Measurements from ENCODE around the gene MBTPS1. TPM values are rescaled to one million over a fixed set of nuclear protein-coding genes. Genes with fewer than 3 reads are reported as not detected.
"Not testable (repeated sequence)": the region's sequence is repeated elsewhere in the genome, so short reads cannot be mapped to it uniquely, and the experiment has no call there.

MBTPS1 gene
- total RNA-seq, 1 donor from 2014 or later: 66.1 TPM

DNA sequence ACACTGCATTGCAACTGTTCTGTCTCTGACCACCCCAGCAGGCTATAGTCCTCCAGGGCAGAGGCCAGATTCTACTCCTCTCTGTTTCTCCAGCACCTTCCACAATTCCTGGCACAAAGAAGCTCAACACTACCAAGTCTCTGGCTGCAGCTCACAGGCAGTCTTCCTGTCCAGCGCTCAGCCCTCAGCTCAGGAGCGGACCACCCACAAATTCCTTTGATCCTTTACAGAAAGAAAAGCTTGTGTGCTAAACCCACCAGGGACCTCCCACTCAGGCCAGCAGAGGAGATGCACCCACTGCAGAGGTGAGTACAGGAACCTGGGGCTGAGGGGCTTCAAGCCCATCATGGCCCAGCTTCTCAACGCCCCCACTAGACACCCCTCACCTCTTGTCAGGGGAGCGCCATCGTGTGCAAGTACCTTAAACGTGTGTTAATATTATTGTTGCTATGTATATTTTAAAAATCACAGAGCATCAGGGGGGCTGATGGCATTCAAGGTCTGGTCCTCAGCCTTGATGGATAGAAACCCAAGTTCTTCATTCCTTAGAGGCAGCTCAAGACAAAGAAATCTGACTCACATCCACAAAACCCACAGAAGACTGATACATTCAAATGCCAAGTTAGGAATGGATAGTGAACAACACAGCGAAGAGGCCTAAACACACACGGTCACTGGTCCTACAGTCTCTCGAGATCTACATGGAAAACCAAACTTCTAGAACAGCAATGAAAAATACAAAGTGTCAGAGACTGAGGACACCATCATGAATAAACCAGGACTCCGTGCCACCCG lies 19.8 kb upstream of the MBTPS1 start:
- no peak for DNase-seq

DNA sequence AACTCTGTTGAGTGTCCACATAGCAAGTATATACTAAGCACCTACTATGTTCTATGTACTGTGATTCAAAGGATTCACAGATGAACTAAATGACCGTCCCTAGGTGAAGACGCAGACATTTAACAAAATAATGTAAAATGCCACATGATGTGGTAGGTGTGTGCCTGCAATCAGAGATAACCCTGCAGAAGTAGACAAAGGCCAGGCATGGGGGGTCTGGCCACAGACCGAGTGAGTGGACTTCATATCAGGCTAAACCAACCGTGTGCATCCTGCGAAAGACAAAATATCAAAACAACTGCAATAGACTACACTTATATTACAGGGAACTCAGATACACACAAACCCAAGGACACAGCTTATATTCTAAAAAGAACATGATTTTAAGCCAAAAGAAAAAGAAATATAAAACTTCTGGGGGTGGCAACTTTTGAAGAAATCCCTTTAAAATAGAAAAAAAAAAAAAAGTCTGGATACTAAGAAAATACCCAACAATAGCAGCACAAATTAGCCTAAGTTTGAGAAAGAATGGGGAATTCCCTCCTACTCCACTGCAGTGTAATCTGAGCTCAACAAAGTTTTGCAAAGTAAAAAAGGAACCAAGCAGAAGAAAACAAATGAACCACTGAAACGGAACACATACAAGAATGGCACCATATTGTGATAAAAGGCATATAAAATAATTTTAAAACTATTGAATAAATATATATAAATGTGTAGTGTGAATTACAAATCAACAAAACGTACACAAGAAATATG lies 16.0 kb upstream of the MBTPS1 start:
- DNase-seq: no peak

DNA sequence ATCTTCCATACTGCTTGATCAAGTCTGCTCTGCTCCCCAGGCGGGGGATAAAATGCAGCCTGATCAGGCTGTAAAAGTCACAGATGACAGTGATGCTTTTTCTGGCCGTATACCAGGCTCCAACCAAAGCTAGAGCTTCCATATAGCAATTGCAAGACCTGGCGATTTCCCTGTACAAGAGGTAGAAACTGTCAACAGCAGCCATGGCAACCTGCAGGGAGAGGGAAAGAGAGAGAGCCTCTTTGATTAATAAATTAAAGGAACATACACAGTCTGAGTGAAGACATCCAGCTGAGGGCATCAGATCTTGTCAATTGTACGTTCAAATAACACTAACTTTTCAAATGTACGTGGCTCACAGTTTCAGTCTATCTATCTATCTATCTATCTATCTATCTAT lies 14.4 kb upstream of the MBTPS1 start:
- DNase-seq: no peak

DNA sequence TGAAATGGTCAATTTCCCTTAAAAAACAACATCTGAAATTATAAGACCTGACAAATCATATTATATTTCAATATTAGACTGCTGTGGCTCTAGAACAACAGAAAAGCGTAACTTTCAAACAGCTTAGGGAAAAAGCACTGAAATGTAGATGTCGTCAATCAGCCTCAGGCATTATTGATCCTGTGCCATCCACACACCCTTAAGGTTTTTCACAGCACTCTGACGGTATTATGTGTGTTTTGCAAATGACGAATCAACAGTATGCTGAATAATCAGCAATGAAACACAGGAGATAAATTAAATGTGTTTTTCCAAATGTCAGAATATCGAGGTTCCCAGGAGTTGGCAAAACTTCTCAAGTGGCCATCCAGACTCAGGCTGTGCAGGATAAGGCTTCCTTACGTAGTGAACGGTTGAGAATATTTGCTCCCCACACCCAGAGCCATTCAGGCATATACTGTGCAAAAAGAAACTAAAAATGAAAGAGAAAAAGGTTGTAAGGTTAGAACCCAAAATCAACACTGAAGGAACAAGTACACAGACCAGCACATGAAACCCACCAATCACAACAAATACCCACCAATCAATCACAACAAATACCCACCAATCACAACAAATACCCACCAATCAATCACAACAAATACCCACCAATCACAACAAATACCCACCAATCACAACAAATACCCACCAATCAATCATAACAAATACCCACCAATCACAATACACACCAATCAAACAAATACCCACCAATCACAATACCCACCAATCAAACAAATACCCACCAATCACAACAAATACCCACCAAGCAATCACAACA lies 7.7 kb upstream of the MBTPS1 start:
- no peak for DNase-seq

DNA sequence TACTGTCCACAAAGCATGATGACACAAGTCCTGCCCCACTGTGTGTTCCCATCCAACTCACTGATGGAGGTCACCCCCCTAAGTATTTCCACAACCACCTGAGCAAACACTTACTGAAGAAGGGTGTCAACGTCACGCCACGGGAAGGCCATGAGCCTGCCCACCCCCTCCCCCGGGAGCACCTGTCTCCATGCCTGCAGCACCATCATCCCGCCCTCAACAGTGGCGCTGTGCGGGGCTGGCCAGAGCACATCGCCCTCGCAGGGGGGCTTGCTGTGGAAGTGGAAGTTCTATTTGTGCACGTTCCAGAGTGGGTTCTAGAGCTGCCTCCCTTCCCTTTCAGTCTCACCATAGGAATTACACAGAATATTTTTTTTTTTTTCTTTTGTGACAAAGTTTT lies 4.3 kb upstream of the MBTPS1 start:
- no peak for DNase-seq

DNA sequence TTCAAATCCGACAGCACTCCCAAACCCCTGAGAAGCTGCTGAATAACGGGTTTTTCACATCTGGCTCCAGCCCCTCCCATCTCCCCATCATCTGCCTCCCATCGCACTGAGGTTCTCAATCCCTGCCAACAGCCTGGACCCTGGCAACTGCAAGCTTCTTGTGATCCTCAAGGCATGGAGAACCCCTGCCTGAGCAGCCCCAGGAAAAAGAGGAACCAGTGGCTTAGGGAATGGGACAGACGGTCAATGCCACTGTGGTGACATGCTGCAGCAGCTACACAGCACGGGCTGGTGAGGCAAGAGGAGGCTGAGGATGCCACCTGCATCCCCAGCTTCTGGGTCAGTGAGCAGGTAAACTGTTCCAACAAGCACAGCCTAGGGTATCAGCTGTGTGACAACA lies 3.3 kb upstream of the MBTPS1 start:
- DNase-seq: no peak

DNA sequence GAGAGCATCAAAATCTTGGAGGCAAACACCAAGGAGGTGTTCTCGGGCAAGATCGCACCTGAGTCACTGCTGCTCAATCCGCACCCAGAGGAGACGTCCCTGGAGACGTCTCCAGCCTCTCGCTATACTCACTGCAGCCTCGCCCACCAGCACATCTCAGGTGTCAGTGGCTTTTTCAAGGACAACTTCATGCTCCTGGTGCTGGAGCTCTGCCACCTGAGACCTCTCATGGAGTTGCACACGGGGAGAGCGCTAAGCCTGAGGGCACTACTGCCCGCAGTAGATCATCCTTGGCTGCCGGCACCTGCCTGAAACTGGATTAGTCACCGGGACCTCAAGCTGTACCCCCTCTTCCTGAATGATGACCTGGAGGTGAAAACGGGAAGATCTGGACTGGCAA lies 2.6 kb upstream of the MBTPS1 start:
- DNase-seq: no peak

DNA sequence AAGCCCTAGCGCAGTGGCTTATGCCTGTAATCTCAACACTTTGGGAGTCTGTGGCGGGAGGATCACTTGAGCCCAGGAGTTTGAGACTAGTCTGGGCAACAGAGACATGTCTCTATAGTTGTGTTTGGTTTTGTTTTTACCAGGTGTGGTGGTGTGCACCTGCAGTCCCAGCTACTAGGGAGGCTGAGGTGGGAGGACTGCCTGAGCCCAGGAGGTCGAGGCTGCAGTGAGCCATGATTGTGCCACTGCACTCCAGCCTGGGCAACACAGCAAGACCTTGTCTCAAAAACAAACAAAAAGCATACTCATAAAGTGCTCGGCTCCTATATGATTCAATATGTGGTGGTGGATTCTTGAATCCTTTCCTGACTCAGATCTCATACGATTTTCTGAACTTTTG lies 1.6 kb upstream of the MBTPS1 start:
- DNase-seq: not testable (repeated sequence)

DNA sequence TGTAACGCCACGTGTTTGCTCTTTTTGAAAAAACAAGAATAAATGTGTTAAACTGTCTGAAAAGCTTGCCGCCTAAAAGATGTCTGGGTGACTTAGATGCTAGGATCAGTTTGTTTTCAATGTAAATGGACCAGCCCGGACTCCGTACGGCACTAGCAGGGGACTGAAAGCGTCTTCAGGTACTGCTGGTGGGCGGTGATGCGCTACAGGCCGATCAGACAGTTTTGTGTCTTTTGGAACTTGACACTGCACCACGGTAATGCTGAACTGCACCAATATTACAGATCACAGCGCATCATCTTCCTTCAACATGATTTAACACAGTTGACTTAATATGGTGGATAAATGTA lies 727 bp upstream of the MBTPS1 start:
- peak; percentile 27 for DNase-seq

DNA sequence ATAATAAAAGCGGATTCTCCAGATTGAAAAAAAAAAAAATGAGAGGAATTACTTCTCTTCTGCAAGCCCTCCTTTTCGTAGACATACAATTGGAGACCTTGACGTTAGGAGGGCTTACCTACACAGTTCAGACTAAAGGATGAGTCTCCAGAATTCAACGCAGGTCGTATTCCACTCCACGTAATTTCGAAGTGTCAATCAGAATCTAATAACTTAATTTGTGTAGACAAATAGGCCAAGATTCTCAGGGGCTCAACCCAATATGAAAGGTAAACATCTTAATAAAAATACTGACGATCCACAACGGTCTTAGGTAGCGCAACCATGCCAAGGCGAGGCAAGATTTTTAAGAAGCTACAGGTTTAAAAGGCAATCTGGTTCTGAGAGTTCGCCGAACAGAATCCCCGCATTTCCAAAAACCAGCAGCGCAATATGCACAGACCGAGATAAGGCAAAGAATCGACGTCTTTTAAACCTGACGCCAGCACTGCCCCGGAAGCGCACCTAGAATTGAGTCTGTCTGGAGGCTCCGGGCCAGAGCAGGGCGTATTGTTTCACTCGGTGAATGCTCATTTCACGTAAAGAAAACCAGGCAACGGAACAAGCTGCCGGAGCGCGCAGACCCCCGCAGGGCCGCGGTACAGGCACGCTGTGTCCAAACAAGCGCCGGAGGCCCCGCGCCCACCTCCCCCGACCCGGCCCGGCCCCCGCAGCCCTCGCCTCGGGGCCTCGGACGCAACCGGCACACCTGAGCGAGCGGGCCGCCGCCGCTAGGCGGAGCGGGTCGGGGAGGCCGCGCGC lies 623 bp downstream of the MBTPS1 start:
- peak; percentile 39 for DNase-seq

DNA sequence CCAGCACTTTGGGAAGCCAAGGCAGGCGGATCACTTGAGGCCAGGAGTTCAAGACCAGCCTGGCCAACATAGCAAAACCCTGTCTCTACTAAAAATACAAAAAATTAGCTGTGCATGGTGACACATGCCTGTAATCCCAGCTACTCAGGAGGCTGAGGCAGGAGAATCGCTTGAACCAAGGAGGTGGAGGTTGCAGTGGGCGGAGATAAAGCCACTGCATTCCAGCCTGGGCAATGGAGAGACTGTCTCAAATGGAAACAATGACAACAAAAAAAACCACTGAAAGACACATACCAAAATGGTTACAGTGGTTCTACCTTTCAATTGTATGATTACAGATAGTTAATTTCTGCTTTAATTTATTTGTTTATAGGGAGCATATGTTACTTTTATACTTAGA lies 4.8 kb downstream of the MBTPS1 start:
- DNase-seq: not testable (repeated sequence)

DNA sequence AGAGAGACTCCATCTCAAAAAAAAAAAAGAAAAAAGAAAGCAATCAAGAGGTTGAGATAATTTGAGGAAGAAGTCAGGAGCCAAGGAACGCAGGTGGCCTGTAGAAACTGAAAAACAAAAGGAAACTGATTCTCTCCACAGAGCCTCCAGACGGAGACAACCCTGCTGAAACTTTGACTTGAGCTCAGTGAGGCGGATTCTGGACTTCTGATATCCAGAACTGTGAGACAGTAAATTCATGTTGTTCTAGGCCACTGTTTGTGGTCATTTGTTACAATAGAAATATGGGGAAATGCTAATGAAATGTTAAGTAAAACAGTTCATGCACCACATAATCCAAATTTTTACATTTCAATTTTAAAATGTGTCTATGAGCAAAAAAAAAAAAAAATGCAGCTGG lies 5.2 kb downstream of the MBTPS1 start:
- no peak for DNase-seq

DNA sequence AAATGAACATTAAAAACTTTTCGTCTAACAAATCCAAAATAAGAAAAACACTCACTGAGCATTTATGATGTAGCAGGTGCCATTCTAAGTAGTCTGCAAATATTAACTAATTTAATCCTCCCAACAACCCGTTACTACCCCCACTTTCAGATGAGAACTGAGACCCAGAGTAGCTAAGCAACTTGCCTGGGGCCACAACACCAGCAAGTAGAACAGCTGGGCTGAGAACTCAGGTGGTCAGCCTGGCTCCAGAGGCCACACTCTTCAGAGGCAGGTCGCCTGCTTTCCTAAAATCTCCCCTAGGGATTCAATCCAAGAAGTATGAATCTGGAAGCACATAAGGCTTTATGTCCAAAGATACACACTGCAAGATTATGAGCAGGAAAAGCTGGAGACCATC lies 6.2 kb downstream of the MBTPS1 start:
- DNase-seq: no peak

DNA sequence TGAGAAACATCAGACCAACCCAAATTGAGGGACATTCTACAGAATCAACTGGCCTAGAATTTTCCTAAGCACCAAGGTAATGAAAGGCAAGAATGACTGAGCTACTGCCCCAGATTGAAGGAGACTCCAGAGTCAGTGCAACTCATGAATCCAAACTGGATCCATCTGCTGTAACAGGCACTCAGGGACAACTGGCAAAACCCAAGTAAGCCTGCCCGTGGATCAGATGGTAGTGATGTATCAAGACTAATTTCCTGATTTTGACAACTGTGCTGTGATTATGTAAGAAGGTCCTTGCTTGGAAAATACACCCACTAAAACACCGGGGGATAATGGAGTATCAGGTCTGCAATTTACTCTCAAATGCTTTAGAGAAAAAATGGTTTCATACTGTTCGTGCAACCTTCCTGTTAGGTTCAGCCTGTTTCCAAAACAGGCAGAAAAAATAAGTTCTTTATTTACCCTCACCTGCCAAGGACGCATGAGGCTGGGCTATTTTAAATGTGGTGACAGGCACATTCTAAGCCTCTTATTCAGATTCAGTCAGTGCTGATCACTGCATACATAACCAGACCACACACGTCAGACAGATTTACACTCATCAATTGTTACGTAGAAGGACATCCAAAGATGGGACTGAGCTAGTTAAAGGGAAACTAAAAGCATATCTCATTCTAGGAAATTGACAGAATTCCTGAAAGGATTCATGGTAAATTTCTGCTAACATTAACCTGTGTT lies 7.0 kb downstream of the MBTPS1 start:
- no peak for DNase-seq

DNA sequence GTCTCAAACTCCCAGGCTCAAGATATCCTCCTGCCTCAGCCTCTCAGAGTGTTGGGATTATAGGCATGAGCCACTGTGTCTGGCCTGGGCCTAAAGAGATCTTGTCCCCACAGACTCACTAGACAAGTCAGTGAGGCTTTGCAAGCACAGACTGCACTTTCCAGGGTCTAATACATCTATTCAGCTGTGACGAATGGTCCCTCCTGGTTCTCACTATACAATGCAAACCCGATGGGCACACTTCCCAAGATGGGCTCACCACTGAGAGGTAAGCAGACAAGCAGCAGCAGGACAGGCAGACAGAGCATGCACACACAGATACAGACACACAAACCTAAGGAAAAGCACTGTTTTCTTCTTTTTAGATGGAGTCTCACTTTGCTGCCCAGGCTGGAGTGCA lies 8.8 kb downstream of the MBTPS1 start:
- no peak for DNase-seq

DNA sequence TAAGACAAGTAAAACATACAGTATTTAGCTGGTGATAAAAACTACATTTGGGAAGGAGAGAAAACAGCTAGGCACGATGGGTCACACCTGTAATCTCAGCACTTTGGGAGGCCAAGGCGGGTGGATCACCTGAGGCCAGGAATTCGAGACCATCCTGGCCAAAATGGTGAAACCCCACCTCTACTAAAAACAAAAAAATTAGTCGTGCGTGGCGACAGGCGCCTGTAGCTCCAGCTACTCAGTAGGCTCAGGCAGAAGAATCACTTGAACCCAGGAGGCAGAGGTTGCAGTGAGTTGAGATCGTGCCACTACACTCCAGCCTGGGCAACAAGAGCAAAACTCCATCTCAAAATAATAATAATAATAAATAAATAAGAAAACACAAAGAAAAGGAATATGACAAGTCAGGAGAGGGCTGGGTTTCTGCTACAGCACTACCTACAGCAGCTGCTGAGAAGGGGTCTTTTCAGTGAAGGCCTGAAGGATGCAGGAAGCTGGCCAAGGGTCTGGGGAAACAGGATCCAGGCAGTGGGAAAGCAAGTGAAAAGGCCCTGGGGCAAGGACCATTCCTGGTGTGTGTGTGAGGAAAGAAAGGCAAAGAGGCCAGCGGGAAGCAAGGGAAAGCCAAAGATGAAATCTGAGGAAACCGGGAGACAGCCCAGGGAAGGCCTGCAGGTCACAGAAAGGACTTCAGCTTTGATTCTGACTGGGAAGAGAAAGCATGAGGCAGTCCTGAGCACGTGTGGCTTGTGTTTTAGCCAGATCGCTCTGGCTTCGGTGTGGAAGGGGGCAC lies 10.6 kb downstream of the MBTPS1 start:
- DNase-seq: no peak

DNA sequence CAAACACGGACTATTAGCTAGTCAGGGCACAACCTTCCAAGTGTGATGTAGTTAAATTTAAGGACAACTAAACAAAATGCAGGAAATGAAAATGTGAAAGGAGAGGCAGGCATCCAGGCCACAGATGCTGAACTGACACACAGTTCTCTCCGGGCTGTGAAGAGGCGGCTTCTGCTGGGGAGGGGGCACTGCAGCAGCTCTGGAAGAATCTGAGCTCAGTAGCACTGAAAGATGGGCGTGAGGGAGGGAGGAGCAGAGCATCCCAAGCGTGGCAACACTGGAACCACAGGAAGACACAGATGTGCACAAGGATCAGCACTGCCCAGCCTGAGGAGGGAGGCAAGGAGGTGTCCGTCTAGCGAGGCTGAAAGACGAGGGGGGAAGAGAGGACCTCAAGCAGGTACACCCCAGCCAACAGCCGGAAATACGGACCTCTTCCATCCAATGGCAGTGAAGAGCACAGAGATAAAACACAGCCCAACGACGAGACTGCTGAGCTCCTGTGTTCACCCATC lies 11.4 kb downstream of the MBTPS1 start:
- DNase-seq: no peak

DNA sequence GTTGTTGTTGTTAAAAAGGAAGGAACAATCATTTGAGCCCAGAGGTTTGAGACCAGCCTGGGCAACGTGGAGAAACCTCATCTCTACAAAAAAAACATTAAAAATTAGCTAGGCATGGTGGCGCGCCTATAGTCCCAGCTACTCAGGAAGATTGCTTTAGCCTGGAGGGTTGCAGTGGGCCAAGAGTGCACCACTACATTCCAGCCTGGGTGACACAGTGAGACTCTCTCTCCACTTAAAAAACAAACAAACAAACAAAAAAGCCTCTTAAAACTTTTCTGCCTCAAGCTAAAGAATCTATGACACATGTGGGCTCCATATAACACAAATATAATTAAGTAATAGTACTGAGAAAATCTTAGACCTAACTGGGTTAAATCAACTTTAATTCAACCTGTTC lies 12.5 kb downstream of the MBTPS1 start:
- DNase-seq: no peak

DNA sequence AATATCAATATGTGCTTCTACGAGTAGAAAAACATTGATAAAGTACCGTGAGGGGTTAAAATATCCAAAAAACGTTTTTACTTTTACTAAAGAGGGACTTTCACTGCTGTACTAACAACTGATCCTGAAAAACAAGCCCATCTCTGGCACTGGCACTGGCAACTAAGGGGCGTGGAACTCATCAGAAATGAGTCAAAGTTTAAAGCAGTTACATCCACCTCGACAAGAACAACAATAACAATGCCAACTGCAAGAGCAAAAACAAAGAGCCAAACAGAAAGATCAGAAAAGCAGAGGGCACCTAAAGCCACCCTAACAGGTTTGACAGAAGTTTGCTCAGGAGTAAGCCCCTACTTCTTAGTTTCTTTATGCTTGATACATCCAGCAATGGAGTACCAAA lies 13.1 kb downstream of the MBTPS1 start:
- DNase-seq: no peak

DNA sequence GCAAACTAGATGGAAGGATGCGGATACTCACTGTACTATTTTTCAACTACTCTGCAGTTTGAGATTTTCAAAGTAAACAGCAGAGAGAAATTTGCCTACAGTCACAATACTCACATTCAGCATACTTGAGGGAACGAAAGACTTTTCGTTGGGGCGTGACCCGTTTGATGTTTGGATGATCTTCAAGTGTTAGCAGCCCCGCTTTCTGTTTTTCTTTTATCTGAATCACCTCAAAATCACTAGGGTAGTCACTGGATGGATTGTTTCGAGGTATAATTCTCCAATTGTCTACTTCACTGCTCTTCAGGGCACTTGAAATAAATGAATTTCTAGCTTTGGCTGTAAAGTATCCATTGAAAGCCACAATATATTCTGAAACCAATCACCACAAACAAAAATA lies 17.8 kb downstream of the MBTPS1 start:
- DNase-seq: no peak

All from skin of body (tissue), 2 donors.